GM18873 (cell line): ENCODE data around the gene C19orf53.
"Not testable (repeated sequence)": the region's sequence is repeated elsewhere in the genome, so short reads cannot be mapped to it uniquely, and the experiment has no call there.

Experiments
- ATAC-seq: cut with Tn5 transposase; IDR thresholded peaks from one replicate; pipeline ENCODE4 v1.9.1; 2021; ENCODE audit warnings: mild to moderate bottlenecking, moderate library complexity, moderate number of reproducible peaks; ENCODE audit not compliant: unreplicated experiment, low FRiP score

Gene C19orf53

GRCh38 chr19:13762635-13763235, 11.5 kb upstream of the C19orf53 start:
- ATAC-seq = no peak

- ATAC-seq = no peak
These were observed 11.0 kb upstream of the C19orf53 start for GRCh38 chr19:13763265-13763664.

GRCh38 chr19:13764101-13764807, 10.0 kb upstream of the C19orf53 start, which contains the start of gene MRI1:
Gene MRI1, plus strand, starts transcription at chr19:13764522. Its CDS starts 67 bp downstream, at chr19:13764589.
- no peak for ATAC-seq

GRCh38 chr19:13764821-13765394, 9.3 kb upstream of the C19orf53 start:
- no peak for ATAC-seq

- ATAC-seq = no peak
These were observed 8.7 kb upstream of the C19orf53 start for GRCh38 chr19:13765395-13766094.

- ATAC-seq = no peak
These were observed 8.2 kb upstream of the C19orf53 start for GRCh38 chr19:13766095-13766481.

- no peak for ATAC-seq
These were observed 5.7 kb upstream of the C19orf53 start for GRCh38 chr19:13768510-13768909.

- no peak for ATAC-seq
These were observed 4.1 kb upstream of the C19orf53 start for GRCh38 chr19:13770013-13770635.

- ATAC-seq = no peak
These were observed 4.1 kb downstream of the C19orf53 start for GRCh38 chr19:13778398-13778797.

GRCh38 chr19:13778847-13779246, 4.6 kb downstream of the C19orf53 start:
- no peak for ATAC-seq

- not testable (repeated sequence) for ATAC-seq
These were observed 5.5 kb downstream of the C19orf53 start for GRCh38 chr19:13779794-13780193.

GRCh38 chr19:13781547-13781946, 7.3 kb downstream of the C19orf53 start:
- ATAC-seq = no peak

- ATAC-seq = no peak
These were observed 8.3 kb downstream of the C19orf53 start for GRCh38 chr19:13782537-13782936.

GRCh38 chr19:13783565-13784500, 9.6 kb downstream of the C19orf53 start:
- ATAC-seq = no peak

- ATAC-seq = no peak
These were observed 10.6 kb downstream of the C19orf53 start for GRCh38 chr19:13784731-13785452.

GRCh38 chr19:13788991-13789390, 14.7 kb downstream of the C19orf53 start:
- no peak for ATAC-seq

GRCh38 chr19:13790354-13790753, 16.1 kb downstream of the C19orf53 start:
- no peak for ATAC-seq

GRCh38 chr19:13793317-13793716, 19.1 kb downstream of the C19orf53 start:
- ATAC-seq = not testable (repeated sequence)

- no peak for ATAC-seq
These were observed 20.1 kb downstream of the C19orf53 start for GRCh38 chr19:13794398-13794756.
